Keratinocyte (primary cell): ENCODE measurements around the gene ATP5MC2.

ENCODE experiments used
- CTCF ChIP-seq, 3 experiments: IDR thresholded peaks in 1 of 3; conservative IDR thresholded peaks in 1 of 3; optimal IDR thresholded peaks in 1 of 3; 2 replicates in 2 of 3; 3 replicates in 1 of 3; pipeline versions ENCODE3 to v1.5.1; 2011; ENCODE audit warnings: low read length in 3 of 3, mild to moderate bottlenecking in 3 of 3, moderate library complexity in 2 of 3, control low read depth in 1 of 3, inconsistent platforms in 1 of 3; ENCODE audit not compliant: insufficient read depth in 2 of 3; ENCODE audit errors: extremely low read depth in 1 of 3
- EZH2 ChIP-seq: IDR thresholded peaks from one replicate; pipeline ENCODE4 v1.6.1; 2012; ENCODE audit warnings: inconsistent platforms, mild to moderate bottlenecking, low read length, moderate library complexity

GRCh38 chr12:53664936-53665335, 10.9 kb downstream of the ATP5MC2 start:
- TF ChIP-seq CTCF (optimal IDR thresholded peaks at IDR 0.05 in 1 of 3, IDR thresholded peaks at IDR 0.05 in 1 of 3, conservative IDR thresholded peaks at IDR 0.05 in 1 of 3; ENCODE audit: extremely low read depth in 1 of 3, insufficient read depth in 2 of 3, low read length in 3 of 3) (no peak), EZH2 (no peak)
